H9 (cell line): ENCODE data around the gene XCL2. TPM values are rescaled to one million over a fixed set of nuclear protein-coding genes. Genes with fewer than 3 reads are reported as not detected.

Experiments
- DNase-seq: peaks from one replicate; pipeline ENCODE4 v3.0.0-alpha.2; 2017
- H2AFZ ChIP-seq: one replicate; pipeline ENCODE4 v1.6.1; 2013; ENCODE audit warnings: mild to moderate bottlenecking, low read length, control low read depth, moderate library complexity
- H2AK5ac ChIP-seq: 2 replicates; pipeline ENCODE4 v1.6.1; 2013; ENCODE audit warnings: low read length, control low read depth, mixed read lengths; ENCODE audit not compliant: insufficient read length
- H2BK120ac ChIP-seq: one replicate; pipeline ENCODE4 v1.6.1; 2013; ENCODE audit warnings: low read depth, mild to moderate bottlenecking, low read length, control low read depth, inconsistent platforms; ENCODE audit not compliant: poor library complexity, severe bottlenecking
- H2BK12ac ChIP-seq: 2 replicates; pipeline ENCODE4 v1.6.1; 2013; ENCODE audit warnings: low read length, control low read depth, mixed read lengths, low read depth; ENCODE audit not compliant: insufficient read length
- H2BK15ac ChIP-seq: 2 replicates; pipeline ENCODE4 v1.6.1; 2013; ENCODE audit warnings: low read depth, low read length, control low read depth
- H2BK20ac ChIP-seq: one replicate; pipeline ENCODE4 v1.6.1; 2013; ENCODE audit warnings: low read depth, mild to moderate bottlenecking, low read length, control low read depth, inconsistent platforms; ENCODE audit not compliant: poor library complexity, severe bottlenecking
- H2BK5ac ChIP-seq: 2 replicates; pipeline ENCODE4 v1.6.1; 2013; ENCODE audit warnings: low read length, control low read depth, mixed read lengths; ENCODE audit not compliant: insufficient read length
- H3K14ac ChIP-seq: 2 replicates; pipeline ENCODE4 v1.6.1; 2013; ENCODE audit warnings: low read length, control low read depth; ENCODE audit not compliant: insufficient read depth
- H3K18ac ChIP-seq: 2 replicates; pipeline ENCODE4 v1.6.1; 2013; ENCODE audit warnings: low read depth, mild to moderate bottlenecking, mixed read lengths, low read length, control low read depth; ENCODE audit not compliant: insufficient read length
- H3K23ac ChIP-seq: 2 replicates; pipeline ENCODE4 v1.6.1; 2013; ENCODE audit warnings: low read length, control low read depth, mixed read lengths, low read depth; ENCODE audit not compliant: insufficient read length
- H3K23me2 ChIP-seq: 2 replicates; pipeline ENCODE4 v1.6.1; 2013; ENCODE audit warnings: low read depth, mild to moderate bottlenecking, mixed read lengths, low read length, control low read depth; ENCODE audit not compliant: insufficient read length, poor library complexity, severe bottlenecking
- H3K27ac ChIP-seq: 2 replicates; pipeline ENCODE4 v1.5.1; 2013; ENCODE audit warnings: low read length, control low read depth, mixed read lengths, low read depth; ENCODE audit not compliant: insufficient read length
- H3K27me3 ChIP-seq: 2 replicates; pipeline ENCODE4 v1.6.1; 2013; ENCODE audit warnings: low read length, control low read depth, inconsistent platforms; ENCODE audit not compliant: insufficient read depth
- H3K4ac ChIP-seq: 2 replicates; pipeline ENCODE4 v1.6.1; 2013; ENCODE audit warnings: low read depth, mild to moderate bottlenecking, control low read depth, inconsistent platforms, low read length, moderate library complexity
- H3K4me1 ChIP-seq: 2 replicates; pipeline ENCODE4 v1.6.1; 2013; ENCODE audit warnings: low read length, control low read depth, inconsistent platforms; ENCODE audit not compliant: insufficient read depth
- H3K4me2 ChIP-seq: 2 replicates; pipeline ENCODE4 v1.6.1; 2013; ENCODE audit warnings: low read length, control low read depth, mixed read lengths; ENCODE audit not compliant: insufficient read length, insufficient read depth
- H3K56ac ChIP-seq: 2 replicates; pipeline ENCODE4 v1.6.1; 2013; ENCODE audit warnings: low read depth, mild to moderate bottlenecking, mixed read lengths, low read length, control low read depth; ENCODE audit not compliant: insufficient read length
- H3K79me1 ChIP-seq: 2 replicates; pipeline ENCODE4 v1.6.1; 2013; ENCODE audit warnings: low read depth, mild to moderate bottlenecking, moderate library complexity, low read length, control low read depth, inconsistent platforms; ENCODE audit not compliant: insufficient read depth, poor library complexity, severe bottlenecking
- H3K79me2 ChIP-seq: 2 replicates; pipeline ENCODE4 v1.6.1; 2013; ENCODE audit warnings: low read length, control low read depth, inconsistent platforms; ENCODE audit not compliant: insufficient read depth
- H3K9ac ChIP-seq: 2 replicates; pipeline ENCODE4 v1.6.1; 2013; ENCODE audit warnings: low read length, control low read depth, mixed read lengths; ENCODE audit not compliant: insufficient read length; ENCODE audit errors: extremely low read depth
- H3K9me3 ChIP-seq: one replicate; pipeline ENCODE4 v1.6.1; 2013; ENCODE audit warnings: low read depth, low read length, inconsistent platforms; ENCODE audit not compliant: control insufficient read depth
- H3T11ph ChIP-seq: one replicate; pipeline ENCODE4 v1.6.1; 2013; ENCODE audit warnings: mild to moderate bottlenecking, low read length, control low read depth, inconsistent platforms
- H4K20me1 ChIP-seq: one replicate; pipeline ENCODE4 v1.6.1; 2013; ENCODE audit not compliant: control insufficient read depth, insufficient read length, insufficient read depth
- H4K5ac ChIP-seq: 2 replicates; pipeline ENCODE4 v1.6.1; 2013; ENCODE audit warnings: low read depth, mild to moderate bottlenecking, mixed read lengths, low read length, control low read depth; ENCODE audit not compliant: insufficient read length
- H4K8ac ChIP-seq: replicated peaks from 2 replicates; pipeline ENCODE4 v1.6.1; 2013; ENCODE audit warnings: low read length, control low read depth, mixed read lengths, low read depth; ENCODE audit not compliant: insufficient read length
- H4K91ac ChIP-seq: 2 replicates; pipeline ENCODE4 v1.6.1; 2013; ENCODE audit warnings: low read depth, mild to moderate bottlenecking, moderate library complexity, mixed read lengths, low read length, control low read depth; ENCODE audit not compliant: insufficient read length
- H3K27ac Mint-ChIP-seq, 3 experiments: 2 replicates in 2 of 3; 3 replicates in 1 of 3; pipeline ENCODE4 v1.8.0; 2020 to 2021; ENCODE audit warnings: mixed read lengths in 3 of 3, mild to moderate bottlenecking in 1 of 3, moderate library complexity in 1 of 3
- H3K27me3 Mint-ChIP-seq: 2 replicates; pipeline ENCODE4 v1.8.0; 2021; ENCODE audit warnings: low read depth, mild to moderate bottlenecking, moderate library complexity, mixed read lengths
- H3K36me3 Mint-ChIP-seq, 3 experiments: 2 replicates in 2 of 3; 3 replicates in 1 of 3; pipeline ENCODE4 v1.8.0; 2020 to 2021; ENCODE audit warnings: low read depth in 3 of 3, mixed read lengths in 3 of 3; ENCODE audit not compliant: insufficient read depth in 1 of 3
- H3K4me1 Mint-ChIP-seq, 2 experiments: 2 replicates each; pipeline ENCODE4 v1.8.0; 2020; ENCODE audit warnings: mixed read lengths in 2 of 2
- H3K4me3 Mint-ChIP-seq, 2 experiments: 2 replicates in 1 of 2; 3 replicates in 1 of 2; pipeline ENCODE4 v1.8.0; 2020 to 2021; ENCODE audit warnings: mild to moderate bottlenecking in 2 of 2, mixed read lengths in 2 of 2, moderate library complexity in 1 of 2
- H3K9me3 Mint-ChIP-seq, 2 experiments: 2 replicates in 1 of 2; 3 replicates in 1 of 2; pipeline ENCODE4 v1.8.0; 2020; ENCODE audit warnings: mild to moderate bottlenecking in 2 of 2, mixed read lengths in 2 of 2, moderate library complexity in 1 of 2
- WGBS: extraction: QIAGEN DNeasy Blood & Tissue Kit; methylation state at CpG from one replicate; pipeline ENCODE4 v1.1.7; 2013; ENCODE audit warnings: missing lambda C conversion rate, low lambda C conversion rate, mixed read lengths; ENCODE audit not compliant: insufficient read length; ENCODE audit errors: extremely low coverage; 5-methylcytosine and 5-hydroxymethylcytosine counted together
- total RNA-seq: library from RNA; stranded (reverse); gene quantifications from 2 replicates; pipeline ENCODE4 v1.2.1, GENCODE V29; 2021
- TF ChIP-seq, protein P1 (sequence below): fragments of 200-600 bp; sonication (generic); conservative IDR thresholded peaks from 3 replicates; pipeline ENCODE4 v1.8.0; 2021; ENCODE audit warnings: antibody characterized with exemption, mild to moderate bottlenecking

Gene XCL2
- total RNA-seq, 1 experiment from 2014 or later, result not detected

DNA sequence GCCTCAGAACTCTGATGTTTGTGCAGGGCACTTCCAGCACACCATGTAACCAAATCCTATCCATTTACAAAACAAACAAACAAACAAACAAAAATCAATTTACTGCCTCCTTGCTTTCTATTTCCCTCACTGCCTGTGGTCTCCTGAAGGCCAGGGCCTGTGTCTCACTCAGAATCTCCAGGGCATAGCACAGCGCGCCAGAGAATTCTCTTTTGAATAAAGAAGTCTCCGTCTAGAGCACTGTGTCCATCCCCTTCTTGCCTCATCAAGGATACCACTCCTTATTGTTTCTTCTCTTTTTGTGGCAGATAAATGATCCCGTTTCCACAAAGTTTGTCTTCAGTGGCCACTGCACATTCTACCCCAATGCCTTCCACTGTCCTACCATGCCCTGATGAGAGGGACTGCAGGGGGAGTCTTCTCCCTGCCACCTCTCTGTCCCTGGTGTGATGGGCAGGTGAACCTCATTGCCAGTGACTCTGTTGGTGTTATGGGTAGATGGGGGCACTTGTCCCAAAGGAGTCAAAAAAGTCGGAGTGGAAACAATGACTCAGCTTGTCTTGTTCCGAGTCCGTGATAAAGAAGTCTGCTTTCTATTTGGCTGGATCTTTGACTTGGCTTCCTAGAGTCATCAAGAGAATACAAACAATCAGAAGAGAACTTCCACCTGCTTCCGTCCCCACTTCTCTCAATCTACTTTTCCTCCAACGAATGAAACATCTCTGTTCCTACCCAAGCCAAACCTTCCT, 30.0 kb downstream of the XCL2 start:
- WGBS, result no CpG with 5 or more reads among the region's 9 CpGs
- Mint-ChIP-seq H3K27me3 (no peaks in the 10 kb centered on the region), H3K4me1 (peaks cover 0 to 4% of the 10 kb centered on the region in 2 experiments; a peak in 2 of 4 replicates), H3K36me3 (no peaks in the 10 kb centered on the region), H3K27ac (no peak overlapping the region), H3K9me3 (no peaks in the 10 kb centered on the region), H3K4me3 (no peak overlapping the region)
- no peak overlapping the region for H2AK5ac ChIP-seq
- TF ChIP-seq, protein P1, sequence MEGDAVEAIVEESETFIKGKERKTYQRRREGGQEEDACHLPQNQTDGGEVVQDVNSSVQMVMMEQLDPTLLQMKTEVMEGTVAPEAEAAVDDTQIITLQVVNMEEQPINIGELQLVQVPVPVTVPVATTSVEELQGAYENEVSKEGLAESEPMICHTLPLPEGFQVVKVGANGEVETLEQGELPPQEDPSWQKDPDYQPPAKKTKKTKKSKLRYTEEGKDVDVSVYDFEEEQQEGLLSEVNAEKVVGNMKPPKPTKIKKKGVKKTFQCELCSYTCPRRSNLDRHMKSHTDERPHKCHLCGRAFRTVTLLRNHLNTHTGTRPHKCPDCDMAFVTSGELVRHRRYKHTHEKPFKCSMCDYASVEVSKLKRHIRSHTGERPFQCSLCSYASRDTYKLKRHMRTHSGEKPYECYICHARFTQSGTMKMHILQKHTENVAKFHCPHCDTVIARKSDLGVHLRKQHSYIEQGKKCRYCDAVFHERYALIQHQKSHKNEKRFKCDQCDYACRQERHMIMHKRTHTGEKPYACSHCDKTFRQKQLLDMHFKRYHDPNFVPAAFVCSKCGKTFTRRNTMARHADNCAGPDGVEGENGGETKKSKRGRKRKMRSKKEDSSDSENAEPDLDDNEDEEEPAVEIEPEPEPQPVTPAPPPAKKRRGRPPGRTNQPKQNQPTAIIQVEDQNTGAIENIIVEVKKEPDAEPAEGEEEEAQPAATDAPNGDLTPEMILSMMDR, result no peak
- H4K91ac ChIP-seq, result no peak overlapping the region
- no peaks in the 10 kb centered on the region for H3K79me1 ChIP-seq
- no peak overlapping the region for H3K4ac ChIP-seq
- H4K5ac ChIP-seq, result no peak overlapping the region
- H3K14ac ChIP-seq, result no peak overlapping the region
- H3K56ac ChIP-seq, result no peak overlapping the region
- no peaks in the 10 kb centered on the region for H4K20me1 ChIP-seq
- H3K4me1 ChIP-seq, result no peaks in the 10 kb centered on the region
- no peak overlapping the region for H2BK5ac ChIP-seq
- H2BK20ac ChIP-seq, result no peak overlapping the region
- DNase-seq, result no peak
- H4K8ac ChIP-seq, result no peak overlapping the region
- H3K27ac ChIP-seq, result no peak overlapping the region
- no peak overlapping the region for H3K9ac ChIP-seq
- H3K23ac ChIP-seq, result no peak overlapping the region
- no peak overlapping the region for H3T11ph ChIP-seq
- no peaks in the 10 kb centered on the region for H3K27me3 ChIP-seq
- H3K79me2 ChIP-seq, result no peaks in the 10 kb centered on the region
- H2BK120ac ChIP-seq, result no peak overlapping the region
- H3K4me2 ChIP-seq, result no peak overlapping the region
- no peaks in the 10 kb centered on the region for H3K9me3 ChIP-seq
- H3K18ac ChIP-seq, result no peak overlapping the region
- H2BK12ac ChIP-seq, result no peak overlapping the region
- no peaks in the 10 kb centered on the region for H3K23me2 ChIP-seq
- no peak overlapping the region for H2BK15ac ChIP-seq
- H2AFZ ChIP-seq, result no peak overlapping the region
